ENCODE data around the gene CCDC187. TPM values are rescaled to one million over a fixed set of nuclear protein-coding genes. Genes with fewer than 3 reads are reported as not detected.
"Not testable (repeated sequence)": the region's sequence is repeated elsewhere in the genome, so short reads cannot be mapped to it uniquely, and the experiment has no call there.

The CCDC187 gene
- polyA plus RNA-seq, 3 donors, result 1.7 to 4.5 (median 2.3) TPM

GRCh38 chr9:136278894-136279293 is 25.0 kb downstream of the CCDC187 start:
- no peak for DNase-seq (ENCODE audit: extremely low read depth in 1 of 11, low read depth in 9 of 11, low spot score in 4 of 11)

GRCh38 chr9:136278221-136278620 is 25.7 kb downstream of the CCDC187 start:
- no peak for DNase-seq (ENCODE audit: extremely low read depth in 1 of 11, low read depth in 9 of 11, low spot score in 4 of 11)

- no peak for DNase-seq (ENCODE audit: extremely low read depth in 1 of 11, low read depth in 9 of 11, low spot score in 4 of 11)
These were observed 26.1 kb downstream of the CCDC187 start for GRCh38 chr9:136277746-136278145.

GRCh38 chr9:136276716-136277115 is 27.2 kb downstream of the CCDC187 start:
- DNase-seq (ENCODE audit: extremely low read depth in 1 of 11, low read depth in 9 of 11, low spot score in 4 of 11), result no peak

- no peak for DNase-seq (ENCODE audit: extremely low read depth in 1 of 11, low read depth in 9 of 11, low spot score in 4 of 11)
These were observed 28.1 kb downstream of the CCDC187 start for GRCh38 chr9:136275655-136276429.

- no peak for DNase-seq (ENCODE audit: extremely low read depth in 1 of 11, low read depth in 9 of 11, low spot score in 4 of 11)
These were observed 28.9 kb downstream of the CCDC187 start for GRCh38 chr9:136274786-136275654.

- DNase-seq (ENCODE audit: extremely low read depth in 1 of 11, low read depth in 9 of 11, low spot score in 4 of 11), result no peak
These were observed 29.7 kb downstream of the CCDC187 start for GRCh38 chr9:136273921-136274785.

GRCh38 chr9:136273244-136273865 is 30.5 kb downstream of the CCDC187 start:
- DNase-seq (ENCODE audit: extremely low read depth in 1 of 11, low read depth in 9 of 11, low spot score in 4 of 11), result no peak

- DNase-seq (ENCODE audit: extremely low read depth in 1 of 11, low read depth in 9 of 11, low spot score in 4 of 11), result no peak
These were observed 33.7 kb downstream of the CCDC187 start for GRCh38 chr9:136270173-136270705.

- no peak for DNase-seq (ENCODE audit: extremely low read depth in 1 of 11, low read depth in 9 of 11, low spot score in 4 of 11)
These were observed 35.2 kb downstream of the CCDC187 start for GRCh38 chr9:136268735-136269134.

- no peak for DNase-seq (ENCODE audit: extremely low read depth in 1 of 11, low read depth in 9 of 11, low spot score in 4 of 11)
These were observed 35.6 kb downstream of the CCDC187 start for GRCh38 chr9:136268318-136268717.

GRCh38 chr9:136267261-136268111 is 36.4 kb downstream of the CCDC187 start:
- DNase-seq (ENCODE audit: extremely low read depth in 1 of 11, low read depth in 9 of 11, low spot score in 4 of 11), result peak in 2 of 11 donors; percentile 46 to 55

GRCh38 chr9:136266641-136267040 is 37.3 kb downstream of the CCDC187 start:
- DNase-seq (ENCODE audit: extremely low read depth in 1 of 11, low read depth in 9 of 11, low spot score in 4 of 11), result not testable (repeated sequence)

GRCh38 chr9:136265561-136266355 is 38.1 kb downstream of the CCDC187 start:
- no peak for DNase-seq (ENCODE audit: extremely low read depth in 1 of 11, low read depth in 9 of 11, low spot score in 4 of 11)

GRCh38 chr9:136264441-136265405 is 39.2 kb downstream of the CCDC187 start:
- no peak for DNase-seq (ENCODE audit: extremely low read depth in 1 of 11, low read depth in 9 of 11, low spot score in 4 of 11)

- no peak for DNase-seq (ENCODE audit: extremely low read depth in 1 of 11, low read depth in 9 of 11, low spot score in 4 of 11)
These were observed 39.9 kb downstream of the CCDC187 start for GRCh38 chr9:136264031-136264430.
